NT2/D1 (cell line): ENCODE data around the gene REV1.

ENCODE experiments used
- SUZ12 ChIP-seq: IDR thresholded peaks from 2 replicates; pipeline ENCODE4 v1.6.1; 2011; ENCODE audit not compliant: insufficient read length, insufficient read depth; ENCODE audit errors: extremely low read depth
- YY1 ChIP-seq: IDR thresholded peaks from 2 replicates; pipeline ENCODE4 v1.6.1; 2011; ENCODE audit not compliant: insufficient read length, insufficient read depth
- ZNF274 ChIP-seq: IDR thresholded peaks from 2 replicates; pipeline ENCODE4 v1.6.1; 2011; ENCODE audit warnings: mild to moderate bottlenecking, low read depth, low read length

DNA sequence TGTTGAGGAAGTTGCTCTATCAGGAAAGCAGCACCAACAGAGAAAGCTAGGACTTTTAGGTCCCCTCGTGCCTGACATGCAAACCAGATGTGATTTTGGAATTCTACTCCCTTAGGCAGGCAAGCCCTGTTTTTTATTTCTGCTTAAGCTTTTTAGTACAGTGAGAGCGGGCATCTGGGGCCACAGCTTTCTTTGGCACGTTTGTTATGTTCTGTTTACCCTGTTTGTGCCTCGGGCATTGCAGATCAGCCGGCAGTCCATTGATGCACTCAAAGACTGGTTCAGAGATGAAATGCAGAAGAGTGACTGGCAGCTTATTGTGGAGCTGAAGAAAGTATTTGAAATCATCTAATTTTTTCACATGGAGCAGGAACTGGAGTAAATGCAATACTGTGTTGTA lies 90.8 kb downstream of the REV1 start:
- TF ChIP-seq ZNF274: no peak
- no peak for TF ChIP-seq YY1
- TF ChIP-seq SUZ12: no peak
